GM23248 (cell line): ENCODE measurements around the gene CDHR3. TPM values are rescaled to one million over a fixed set of nuclear protein-coding genes. Genes with fewer than 3 reads are reported as not detected.
"Not testable (repeated sequence)": the region's sequence is repeated elsewhere in the genome, so short reads cannot be mapped to it uniquely, and the experiment has no call there.

Experiments used
- DNase-seq: peaks from one replicate; pipeline ENCODE4 v3.0.0-alpha.2; 2015
- H2AFZ ChIP-seq: fragments of 200-600 bp; sonication (generic); 2 replicates; pipeline ENCODE4 v1.6.1; 2016; ENCODE audit warnings: antibody characterized with exemption
- H3F3A ChIP-seq: fragments of 200-600 bp; sonication (generic); 2 replicates; pipeline ENCODE4 v1.6.1; 2016; ENCODE audit warnings: mild to moderate bottlenecking, antibody characterized with exemption, mixed run types; ENCODE audit not compliant: insufficient read depth
- H3K27ac ChIP-seq: fragments of 200-600 bp; sonication (generic); 2 replicates; pipeline ENCODE4 v1.5.1; 2016; ENCODE audit warnings: mild to moderate bottlenecking
- H3K27me3 ChIP-seq: fragments of 200-600 bp; sonication (generic); replicated peaks from 2 replicates; pipeline ENCODE4 v1.6.1; 2016; ENCODE audit warnings: mild to moderate bottlenecking; ENCODE audit not compliant: insufficient read depth
- H3K36me3 ChIP-seq: fragments of 200-600 bp; sonication (generic); 2 replicates; pipeline ENCODE4 v1.6.1; 2016; ENCODE audit warnings: low read depth, mild to moderate bottlenecking
- H3K4me1 ChIP-seq: fragments of 200-600 bp; sonication (generic); 2 replicates; pipeline ENCODE4 v1.6.1; 2016; ENCODE audit warnings: mild to moderate bottlenecking; ENCODE audit not compliant: insufficient read depth
- H3K4me2 ChIP-seq: fragments of 200-600 bp; sonication (generic); one replicate; pipeline ENCODE4 v1.6.1; 2016; ENCODE audit warnings: mild to moderate bottlenecking; ENCODE audit not compliant: unreplicated experiment
- H3K4me3 ChIP-seq: fragments of 200-600 bp; sonication (generic); 2 replicates; pipeline ENCODE4 v1.5.1; 2016; ENCODE audit warnings: mild to moderate bottlenecking
- H3K79me2 ChIP-seq: fragments of 200-600 bp; sonication (generic); 2 replicates; pipeline ENCODE4 v1.6.1; 2016; ENCODE audit warnings: mild to moderate bottlenecking; ENCODE audit not compliant: insufficient read depth
- H3K9ac ChIP-seq: fragments of 200-600 bp; sonication (generic); 2 replicates; pipeline ENCODE4 v1.6.1; 2016; ENCODE audit warnings: mild to moderate bottlenecking
- H3K9me2 ChIP-seq: fragments of 200-600 bp; sonication (generic); 2 replicates; pipeline ENCODE4 v1.6.1; 2016; ENCODE audit warnings: mixed run types, mild to moderate bottlenecking, moderate library complexity; ENCODE audit not compliant: insufficient read depth
- H3K9me3 ChIP-seq: fragments of 200-600 bp; sonication (generic); one replicate; pipeline ENCODE4 v1.6.1; 2017; ENCODE audit warnings: low read depth
- H4K20me1 ChIP-seq: fragments of 200-600 bp; sonication (generic); 2 replicates; pipeline ENCODE4 v1.6.0; 2016; ENCODE audit not compliant: insufficient read depth
- EZH2 ChIP-seq: fragments of 200-600 bp; sonication (generic); IDR thresholded peaks from 2 replicates; pipeline ENCODE4 v1.6.1; 2018; ENCODE audit warnings: antibody characterized with exemption, mild to moderate bottlenecking; ENCODE audit not compliant: insufficient read depth, poor library complexity, severe bottlenecking
- EZH2phosphoT487 ChIP-seq: fragments of 200-600 bp; sonication (generic); IDR thresholded peaks from 2 replicates; pipeline ENCODE4 v1.6.1; 2018; ENCODE audit warnings: antibody characterized with exemption, moderate library complexity, mild to moderate bottlenecking, low read depth; ENCODE audit not compliant: insufficient read depth
- WGBS, 2 experiments: methylation state at CpG; one replicate each; pipeline ENCODE4 v1.1.6; 2015 to 2017; ENCODE audit warnings: low lambda C conversion rate in 2 of 2, low coverage in 1 of 2; ENCODE audit errors: missing lambda C conversion rate in 2 of 2; 5-methylcytosine and 5-hydroxymethylcytosine counted together
- in situ Hi-C: fragments of 300-500 bp; cut with MboI; formaldehyde crosslinking; loops from 2 replicates; pipeline ENCODE4 v1.15.0; 2020
- polyA plus RNA-seq: library from polyadenylated mRNA; unstranded; fragments of >200 nt; fragmentation: Nextera tagmentation; extraction: Ambion mirVana; gene quantifications from 2 replicates; pipeline ENCODE4 v1.2.1, GENCODE V29; 2016
- total RNA-seq: library from RNA; depleted of rRNA; stranded (reverse); fragments of >200 nt; shearing (Covaris generic); gene quantifications from 2 replicates; pipeline ENCODE4 v1.2.3, GENCODE V29; 2014

Gene CDHR3
- total and polyA plus RNA-seq, 2 experiments from 2014 or later: 2.6 to 3.6 TPM

DNA sequence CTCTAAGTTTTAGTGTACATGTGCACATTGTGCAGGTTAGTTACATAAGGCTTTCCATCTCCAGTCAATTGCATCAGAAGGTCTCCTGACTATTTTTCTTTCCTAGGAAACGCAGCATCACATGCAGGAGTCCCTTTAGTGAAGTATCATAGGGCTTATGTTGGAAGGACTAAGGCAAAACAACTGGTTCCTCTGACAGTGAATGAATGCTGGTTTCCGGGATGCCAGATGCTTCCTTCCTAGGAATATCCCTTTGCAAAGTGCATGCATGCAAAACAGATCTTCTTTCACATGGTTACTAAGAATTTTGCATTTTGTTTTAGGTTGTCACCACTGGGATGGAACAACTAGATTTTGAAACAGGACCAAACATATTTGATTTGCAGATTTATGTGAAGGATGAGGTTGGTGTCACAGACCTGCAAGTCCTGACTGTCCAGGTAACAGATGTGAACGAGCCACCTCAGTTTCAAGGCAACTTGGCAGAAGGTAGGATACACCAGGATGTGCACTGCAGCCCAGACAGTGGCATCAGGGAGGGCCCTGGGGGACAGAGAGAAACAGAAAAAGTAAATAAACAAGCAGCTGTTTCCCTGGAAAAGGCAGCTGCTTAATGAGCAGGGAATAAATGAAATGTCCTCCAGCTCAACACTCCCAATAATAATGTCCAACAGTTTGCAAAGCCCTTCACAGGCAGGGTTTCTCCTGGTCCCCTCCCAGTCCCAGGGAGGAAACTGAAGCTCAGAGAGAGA is 17.8 kb downstream of the CDHR3 start:
- no peak overlapping the region for H3K9ac ChIP-seq
- no peak overlapping the region for H3K27ac ChIP-seq
- no peaks in the 10 kb centered on the region for H3K27me3 ChIP-seq
- DNase-seq: no peak
- no peak for TF ChIP-seq EZH2phosphoT487
- no peak for TF ChIP-seq EZH2
- H3K4me3 ChIP-seq: no peak overlapping the region
- H3F3A ChIP-seq: no peaks in the 10 kb centered on the region
- in situ Hi-C loops: no loop called here
- H4K20me1 ChIP-seq: no peaks in the 10 kb centered on the region
- H3K9me3 ChIP-seq: no peaks in the 10 kb centered on the region
- no peaks in the 10 kb centered on the region for H3K36me3 ChIP-seq
- no peak overlapping the region for H3K4me2 ChIP-seq
- H2AFZ ChIP-seq: no peak overlapping the region
- 77 to 79% methylated on average over 3 of the region's 3 CpGs for WGBS, 2 experiments
- no peaks in the 10 kb centered on the region for H3K9me2 ChIP-seq
- no peaks in the 10 kb centered on the region for H3K79me2 ChIP-seq
- H3K4me1 ChIP-seq: no peaks in the 10 kb centered on the region

DNA sequence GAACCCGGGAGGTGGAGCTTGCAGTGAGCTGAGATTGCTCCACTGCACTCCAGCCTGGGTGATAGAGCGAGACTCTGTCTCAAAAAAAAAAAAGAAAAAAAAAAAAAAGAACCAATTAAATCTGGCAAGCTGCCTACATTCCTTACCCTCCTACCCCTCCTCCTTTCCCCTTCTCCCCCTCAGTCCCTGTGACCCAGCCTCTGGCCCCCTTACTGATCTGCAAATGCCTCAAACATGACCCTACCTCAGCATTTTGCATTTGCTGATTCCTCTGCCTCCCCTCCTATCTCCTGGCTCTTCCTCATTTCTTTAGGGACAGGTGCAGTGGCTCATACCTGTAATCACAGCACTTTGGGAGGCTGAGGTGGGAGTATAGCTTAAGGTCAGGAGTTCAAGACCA is 19.3 kb downstream of the CDHR3 start:
- Histone ChIP-seq H3F3A (no peaks in the 10 kb centered on the region), H4K20me1 (no peaks in the 10 kb centered on the region), H2AFZ (no peak overlapping the region), H3K9ac (no peak overlapping the region), H3K27ac (no peak overlapping the region), H3K4me1 (no peaks in the 10 kb centered on the region), H3K27me3 (no peaks in the 10 kb centered on the region), H3K36me3 (no peaks in the 10 kb centered on the region), H3K4me3 (no peak overlapping the region), H3K4me2 (no peak overlapping the region), H3K79me2 (no peaks in the 10 kb centered on the region), H3K9me2 (no peaks in the 10 kb centered on the region), H3K9me3 (no peaks in the 10 kb centered on the region)
- TF ChIP-seq EZH2 (no peak), EZH2phosphoT487 (no peak)
- DNase-seq: no peak
- in situ Hi-C loops: no loop called here
- 75 to 86% methylated on average over 1 to 2 of the region's 2 CpGs for WGBS, 2 experiments

DNA sequence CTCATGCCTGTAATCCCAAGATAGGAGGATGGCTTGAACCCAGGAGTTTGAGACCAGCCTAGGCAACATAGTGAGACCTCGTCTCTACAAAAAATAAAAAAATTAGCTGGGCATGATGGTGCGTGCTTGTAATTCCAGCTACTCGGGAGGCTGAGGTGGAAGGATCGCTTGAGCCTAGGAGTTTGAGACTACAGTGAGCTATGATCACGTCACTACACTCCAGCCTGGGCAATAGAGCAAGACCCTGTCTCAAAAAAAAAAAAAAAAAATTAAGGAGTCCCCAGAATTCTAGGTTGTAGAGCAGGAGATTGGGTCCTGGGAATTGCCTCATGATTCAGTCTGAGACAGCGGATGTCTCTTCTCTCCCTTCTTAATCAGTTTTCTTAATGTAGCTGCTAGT is 21.7 kb downstream of the CDHR3 start:
- H3K79me2 ChIP-seq, H2AFZ ChIP-seq, H3K9me3 ChIP-seq, H3K9ac ChIP-seq, H4K20me1 ChIP-seq, H3K4me2 ChIP-seq, H3F3A ChIP-seq, H3K4me3 ChIP-seq, H3K27me3 ChIP-seq, DNase-seq, H3K9me2 ChIP-seq, H3K36me3 ChIP-seq, in situ Hi-C loops, H3K4me1 ChIP-seq, H3K27ac ChIP-seq: not testable (repeated sequence)
- WGBS, 2 experiments: 81 to 83% methylated on average over 6 of the region's 6 CpGs

DNA sequence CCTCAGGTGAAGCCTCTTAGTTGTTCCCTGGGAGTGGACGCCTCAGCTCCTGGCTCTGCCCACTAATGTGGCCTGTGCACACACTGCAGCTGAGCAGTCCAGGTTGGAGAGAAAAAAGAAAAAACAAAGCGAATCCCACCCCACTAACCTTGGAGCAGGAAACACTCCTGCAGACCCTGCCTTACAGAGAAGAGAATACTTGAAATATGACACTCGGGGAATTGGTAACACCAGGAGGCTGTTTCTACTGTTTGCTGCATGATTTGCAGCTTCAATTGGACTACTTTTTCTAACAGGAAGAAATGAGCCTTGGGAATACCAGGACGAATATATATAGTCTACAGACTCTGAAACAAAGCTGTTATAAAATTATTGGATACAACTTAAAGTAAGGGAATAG is 22.2 kb downstream of the CDHR3 start:
- H2AFZ ChIP-seq: no peak overlapping the region
- no peaks in the 10 kb centered on the region for H3K9me2 ChIP-seq
- 70 to 79% methylated on average over 4 of the region's 4 CpGs for WGBS, 2 experiments
- in situ Hi-C loops: no loop called here
- no peaks in the 10 kb centered on the region for H3K79me2 ChIP-seq
- H3K36me3 ChIP-seq: no peaks in the 10 kb centered on the region
- H3K27ac ChIP-seq: no peak overlapping the region
- no peak overlapping the region for H3K4me2 ChIP-seq
- no peak overlapping the region for H3K9ac ChIP-seq
- no peaks in the 10 kb centered on the region for H3K27me3 ChIP-seq
- no peaks in the 10 kb centered on the region for H3F3A ChIP-seq
- peaks cover 8% of the 10 kb centered on the region; the same call in 1 of the 2 replicates for H3K4me1 ChIP-seq
- TF ChIP-seq EZH2: no peak
- TF ChIP-seq EZH2phosphoT487: no peak
- H3K9me3 ChIP-seq: no peaks in the 10 kb centered on the region
- H3K4me3 ChIP-seq: no peak overlapping the region
- no peak for DNase-seq
- no peaks in the 10 kb centered on the region for H4K20me1 ChIP-seq
